ENCODE data around the gene DEGS2.
A peak's percentile ranks its signal among the peaks of the same experiment; 100 is the strongest.
"Not testable (repeated sequence)": the region's sequence is repeated elsewhere in the genome, so short reads cannot be mapped to it uniquely, and the experiment has no call there.

The DEGS2 gene

DNA sequence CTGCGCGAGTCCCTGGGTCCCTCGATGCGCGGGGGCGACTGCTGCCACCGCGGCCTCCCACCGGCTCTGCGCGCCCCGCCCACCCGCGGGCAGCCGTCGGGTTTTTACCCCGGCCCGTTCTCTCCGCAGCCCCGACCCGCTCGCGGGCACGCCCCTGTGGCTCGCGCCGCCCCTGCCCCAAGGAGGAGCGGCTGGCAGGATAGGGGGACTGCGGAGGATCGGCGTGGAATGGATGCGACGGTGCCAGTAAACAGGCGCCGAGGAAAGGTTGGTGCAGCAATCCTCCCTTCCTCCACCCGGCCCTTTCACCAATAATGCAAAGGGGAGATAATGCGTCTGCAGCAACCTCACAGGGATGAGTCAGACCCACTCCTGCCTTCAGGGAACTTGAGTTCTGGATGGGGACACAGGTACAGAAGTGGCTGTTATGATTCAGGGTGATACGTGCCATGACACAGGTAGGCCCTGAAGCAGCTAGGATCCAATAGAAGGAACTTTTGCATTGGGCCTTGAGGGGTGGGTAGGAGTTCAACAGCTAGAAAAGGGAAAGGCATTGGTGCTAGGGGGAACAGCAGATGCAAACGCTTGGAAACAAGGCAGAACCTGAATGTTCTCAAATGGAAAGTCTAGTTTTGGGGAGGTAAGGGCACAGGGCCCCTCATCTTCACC lies 554 bp upstream of the DEGS2 start:
- DNase-seq (ENCODE audit: low read depth) = no peak
- H3K4me3 ChIP-seq (ENCODE audit: low read depth, low read length) = peak overlapping the region; percentile 28
- TF ChIP-seq, protein P1, sequence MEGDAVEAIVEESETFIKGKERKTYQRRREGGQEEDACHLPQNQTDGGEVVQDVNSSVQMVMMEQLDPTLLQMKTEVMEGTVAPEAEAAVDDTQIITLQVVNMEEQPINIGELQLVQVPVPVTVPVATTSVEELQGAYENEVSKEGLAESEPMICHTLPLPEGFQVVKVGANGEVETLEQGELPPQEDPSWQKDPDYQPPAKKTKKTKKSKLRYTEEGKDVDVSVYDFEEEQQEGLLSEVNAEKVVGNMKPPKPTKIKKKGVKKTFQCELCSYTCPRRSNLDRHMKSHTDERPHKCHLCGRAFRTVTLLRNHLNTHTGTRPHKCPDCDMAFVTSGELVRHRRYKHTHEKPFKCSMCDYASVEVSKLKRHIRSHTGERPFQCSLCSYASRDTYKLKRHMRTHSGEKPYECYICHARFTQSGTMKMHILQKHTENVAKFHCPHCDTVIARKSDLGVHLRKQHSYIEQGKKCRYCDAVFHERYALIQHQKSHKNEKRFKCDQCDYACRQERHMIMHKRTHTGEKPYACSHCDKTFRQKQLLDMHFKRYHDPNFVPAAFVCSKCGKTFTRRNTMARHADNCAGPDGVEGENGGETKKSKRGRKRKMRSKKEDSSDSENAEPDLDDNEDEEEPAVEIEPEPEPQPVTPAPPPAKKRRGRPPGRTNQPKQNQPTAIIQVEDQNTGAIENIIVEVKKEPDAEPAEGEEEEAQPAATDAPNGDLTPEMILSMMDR (IDR thresholded peaks at IDR 0.05; ENCODE audit: insufficient read depth, low read depth, low read length, missing control alignments) = no peak

DNA sequence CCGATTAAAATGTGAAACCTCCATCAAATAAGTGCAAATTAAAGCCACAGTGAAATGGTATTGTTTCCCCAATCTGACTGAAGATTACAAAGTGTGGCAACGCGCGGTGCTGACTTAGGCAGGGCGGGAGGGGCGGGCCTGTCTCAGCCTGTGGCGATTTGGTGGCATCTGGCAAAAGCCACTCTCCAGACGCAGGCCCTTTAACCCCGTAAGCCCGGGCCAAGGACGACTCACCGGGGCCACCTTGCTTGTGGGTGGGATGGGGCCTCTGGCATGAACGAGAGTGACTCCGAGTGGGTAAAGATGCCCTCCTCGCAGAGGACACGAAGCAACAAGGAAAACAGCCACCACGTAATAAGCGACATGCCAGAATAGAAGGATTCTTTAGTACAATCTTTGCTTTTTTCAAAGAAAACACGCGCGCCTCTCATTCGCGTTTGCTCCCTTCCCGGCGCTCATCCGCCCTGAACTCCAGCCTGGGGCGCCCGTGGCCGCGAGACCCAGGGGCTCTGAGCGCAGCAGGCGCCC lies 815 bp downstream of the DEGS2 start:
- DNase-seq (ENCODE audit: low read depth) = no peak
- H3K4me3 ChIP-seq (ENCODE audit: low read depth, low read length) = no peak overlapping the region
- TF ChIP-seq, protein P1 (IDR thresholded peaks at IDR 0.05; ENCODE audit: insufficient read depth, low read depth, low read length, missing control alignments) = no peak

DNA sequence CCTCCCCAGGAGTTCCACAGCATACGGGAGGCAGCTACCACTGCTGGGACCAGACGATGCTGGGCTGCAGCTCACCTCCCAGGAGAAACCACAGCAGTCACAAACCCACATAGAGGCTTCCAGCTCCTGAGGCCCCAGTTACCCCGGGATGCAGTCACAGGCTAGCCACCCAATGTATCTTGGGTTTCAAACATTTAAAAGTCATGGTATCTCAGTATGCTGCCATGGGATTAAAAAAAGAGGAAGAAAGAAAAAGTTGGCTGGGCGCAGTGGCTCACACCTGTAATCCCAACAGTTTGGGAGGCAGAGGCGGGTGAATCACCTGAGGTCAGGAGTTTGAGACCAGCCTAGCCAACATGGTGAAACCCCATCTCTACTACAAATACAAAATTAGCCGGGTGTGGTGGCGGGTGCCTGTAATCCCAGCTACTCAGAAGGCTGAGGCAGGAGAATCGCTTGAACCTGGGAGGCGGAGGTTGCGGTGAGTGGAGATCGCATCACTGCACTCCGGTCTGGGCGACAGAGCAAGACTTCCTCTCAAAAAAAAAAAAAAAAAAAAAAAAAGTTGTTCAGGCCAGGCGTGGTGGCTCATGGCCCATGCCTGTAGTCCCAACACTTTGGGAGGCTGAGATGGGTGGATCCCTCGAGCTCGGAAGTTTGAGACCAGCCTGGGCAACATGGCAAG lies 1.8 kb downstream of the DEGS2 start:
- not testable (repeated sequence) for H3K4me3 ChIP-seq (ENCODE audit: low read depth, low read length)
- DNase-seq (ENCODE audit: low read depth) = peak; percentile 46

DNA sequence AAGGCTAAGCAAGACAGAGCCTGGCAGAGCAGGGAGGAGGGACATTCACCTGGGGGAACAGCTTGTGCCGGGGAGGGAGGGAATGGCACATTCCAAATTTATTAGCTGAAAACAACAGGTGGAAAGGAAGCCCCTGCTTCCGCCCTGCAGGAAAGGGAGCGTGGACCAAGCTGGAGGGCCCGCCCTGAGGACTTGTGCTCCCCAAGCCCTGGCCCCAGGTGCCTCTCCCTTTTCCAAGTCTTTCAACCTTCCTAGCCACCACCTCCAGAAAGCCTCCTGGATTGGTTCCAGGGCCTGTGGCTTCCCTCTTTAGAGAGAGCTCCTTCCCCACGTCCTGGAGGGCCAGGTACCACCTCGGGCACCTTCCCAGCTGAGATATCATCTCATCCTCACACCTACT lies 2.7 kb downstream of the DEGS2 start:
- TF ChIP-seq, protein P1 (IDR thresholded peaks at IDR 0.05; ENCODE audit: insufficient read depth, low read depth, low read length, missing control alignments) = no peak
- no peak for DNase-seq (ENCODE audit: low read depth)
- no peak overlapping the region for H3K4me3 ChIP-seq (ENCODE audit: low read depth, low read length)

DNA sequence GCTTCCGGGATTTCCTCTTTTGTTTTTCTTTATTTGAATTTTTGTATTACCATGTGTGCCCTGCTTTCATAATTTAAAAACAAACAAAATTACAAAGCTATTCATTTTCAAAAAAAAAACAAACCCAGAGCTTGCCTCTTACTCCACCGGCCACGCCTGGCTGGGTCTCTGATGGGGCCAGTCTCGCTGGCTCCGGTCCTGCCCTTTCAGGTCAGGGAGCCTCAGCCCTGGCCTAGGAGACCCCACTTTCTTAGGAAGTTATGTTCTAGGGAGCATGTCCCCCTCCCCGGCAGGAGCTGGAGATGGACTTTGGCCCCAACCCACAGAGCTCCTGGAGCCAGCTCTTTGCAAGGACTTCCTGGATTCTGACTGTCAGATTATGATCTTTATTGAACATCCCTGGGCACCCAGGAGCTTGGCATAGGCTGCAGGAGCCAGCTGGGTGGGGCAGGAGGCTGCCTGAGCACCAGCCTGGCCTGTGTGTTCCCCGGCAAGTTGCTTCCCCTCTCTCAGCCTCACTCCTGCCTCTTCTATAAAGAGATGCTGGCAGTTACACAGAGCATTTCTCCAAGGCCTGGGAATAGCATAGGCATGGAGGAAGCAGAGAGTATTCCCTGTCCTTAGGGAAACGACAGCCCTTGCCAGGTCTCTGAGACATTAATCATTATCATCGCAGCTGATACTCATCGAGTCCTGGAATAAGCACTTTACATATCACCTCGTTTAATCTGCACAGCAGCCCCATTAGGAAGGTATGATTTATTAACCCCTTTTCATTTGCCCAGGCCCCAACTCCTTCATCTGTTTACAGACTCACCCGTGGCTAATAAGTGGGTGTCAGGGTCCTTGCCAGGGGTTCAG lies 3.5 kb downstream of the DEGS2 start:
- no peak for DNase-seq (ENCODE audit: low read depth)
- H3K4me3 ChIP-seq (ENCODE audit: low read depth, low read length) = no peak overlapping the region

DNA sequence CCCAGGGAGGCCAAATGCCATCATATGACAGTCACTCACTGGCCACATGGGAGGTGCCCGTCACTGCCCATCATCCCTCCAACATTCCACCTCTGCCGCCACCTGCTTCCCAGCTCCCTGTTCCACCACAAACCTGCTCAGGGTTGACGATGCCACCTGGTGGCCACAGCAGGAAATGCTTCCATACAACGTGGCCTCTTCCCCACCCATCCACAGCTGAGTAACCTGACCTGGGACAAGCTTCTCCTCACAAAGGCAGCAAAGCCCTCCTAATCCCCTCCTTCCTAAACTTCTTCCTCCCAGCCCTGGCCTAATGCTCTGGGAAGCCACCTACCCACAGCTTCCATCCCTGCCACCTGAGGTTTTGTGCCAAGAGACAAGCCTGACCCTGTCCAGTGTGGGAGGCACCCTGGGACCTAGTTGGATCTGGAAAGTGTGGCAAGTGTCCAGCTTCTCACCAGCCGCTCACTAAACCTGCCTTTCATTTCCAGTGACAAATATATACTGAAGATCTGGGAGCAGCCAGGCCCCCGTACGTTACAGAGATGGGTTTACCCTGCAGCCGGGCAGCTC lies 4.3 kb downstream of the DEGS2 start:
- TF ChIP-seq, protein P1 (IDR thresholded peaks at IDR 0.05; ENCODE audit: insufficient read depth, low read depth, low read length, missing control alignments) = peak; percentile 63
- no peak overlapping the region for H3K4me3 ChIP-seq (ENCODE audit: low read depth, low read length)
- DNase-seq (ENCODE audit: low read depth) = no peak

More for the DNA sequence above, 3.5 kb downstream of the DEGS2 start:
- TF ChIP-seq, protein P1 (IDR thresholded peaks at IDR 0.05; ENCODE audit: insufficient read depth, low read depth, low read length, missing control alignments) = no peak

Data from GM12865 (cell line).